ENCODE data around the gene FBF1.

- TF ChIP-seq POLR2A (IDR thresholded peaks at IDR 0.05; ENCODE audit: low read depth, low read length): no peak
- no peak for TF ChIP-seq POLR2AphosphoS5 (IDR thresholded peaks at IDR 0.05; ENCODE audit: low read depth, low read length)
- TF ChIP-seq TAF1 (IDR thresholded peaks at IDR 0.05; ENCODE audit: borderline replicate concordance, low read depth, low read length): no peak
These were observed 43.5 kb downstream of the FBF1 start for GRCh38 chr17:75897160-75898019.
